TTC549 (cell line): Measurements from ENCODE around the gene F10.
"Not testable (repeated sequence)": the region's sequence is repeated elsewhere in the genome, so short reads cannot be mapped to it uniquely, and the experiment has no call there.

ENCODE experiments used
- FAIRE-seq: peaks from 2 replicates; lab custom pipeline; 2012; peaks lifted over from hg19 to GRCh38; lab: Jason Lieb, UNC

Gene F10

DNA sequence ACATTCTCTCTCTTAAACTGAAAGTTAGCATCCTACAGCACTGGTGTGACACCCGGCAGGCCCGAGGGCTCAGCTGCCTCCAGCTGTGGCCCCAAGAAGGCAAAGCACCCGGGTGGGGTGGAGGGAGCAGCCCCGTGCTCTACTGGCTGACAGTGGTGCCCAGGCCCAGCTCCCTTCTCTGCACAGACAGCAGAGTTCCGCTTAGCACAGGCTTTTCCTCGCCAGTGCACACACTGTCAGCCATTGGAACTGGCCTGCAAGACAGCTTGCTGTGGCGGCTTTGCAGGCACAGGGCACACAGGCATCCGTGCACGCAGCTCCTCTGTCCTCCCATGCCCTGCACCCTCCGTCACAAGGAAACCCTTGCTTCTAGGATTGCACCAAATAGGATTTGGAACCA is 20.3 kb upstream of the F10 start:
- not testable (repeated sequence) for FAIRE-seq

DNA sequence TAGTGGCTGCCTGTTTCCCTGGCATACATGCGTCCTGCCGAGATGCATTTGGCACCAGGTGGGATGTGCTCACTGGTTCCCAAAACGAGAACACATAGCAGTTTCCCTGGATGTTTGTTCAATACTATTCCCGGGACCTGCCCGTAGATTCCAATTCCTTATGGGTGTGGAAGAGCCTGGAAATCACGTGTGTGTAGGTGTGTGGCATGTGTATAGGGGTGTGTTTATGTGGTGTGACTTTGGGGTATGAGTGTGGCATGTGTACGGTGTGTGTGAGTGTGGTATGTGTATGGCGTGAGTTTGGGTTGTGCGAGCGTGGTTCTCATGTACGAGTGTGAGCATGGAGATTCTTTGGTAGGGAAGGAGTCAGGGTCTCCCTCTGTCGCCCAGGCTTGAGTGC is 19.9 kb upstream of the F10 start:
- FAIRE-seq = no peak

- FAIRE-seq = no peak
These were observed 19.0 kb upstream of the F10 start for GRCh38 chr13:113103646-113104045.

GRCh38 chr13:113105032-113105920 is 17.3 kb upstream of the F10 start, which contains the start of gene F7:
Gene F7, plus strand, starts transcription at chr13:113105791. Its CDS starts 51 bp downstream, at chr13:113105842.
- FAIRE-seq = no peak

- FAIRE-seq = no peak
These were observed 16.6 kb upstream of the F10 start for GRCh38 chr13:113105921-113106452.

GRCh38 chr13:113106711-113107351 is 15.8 kb upstream of the F10 start:
- no peak for FAIRE-seq

DNA sequence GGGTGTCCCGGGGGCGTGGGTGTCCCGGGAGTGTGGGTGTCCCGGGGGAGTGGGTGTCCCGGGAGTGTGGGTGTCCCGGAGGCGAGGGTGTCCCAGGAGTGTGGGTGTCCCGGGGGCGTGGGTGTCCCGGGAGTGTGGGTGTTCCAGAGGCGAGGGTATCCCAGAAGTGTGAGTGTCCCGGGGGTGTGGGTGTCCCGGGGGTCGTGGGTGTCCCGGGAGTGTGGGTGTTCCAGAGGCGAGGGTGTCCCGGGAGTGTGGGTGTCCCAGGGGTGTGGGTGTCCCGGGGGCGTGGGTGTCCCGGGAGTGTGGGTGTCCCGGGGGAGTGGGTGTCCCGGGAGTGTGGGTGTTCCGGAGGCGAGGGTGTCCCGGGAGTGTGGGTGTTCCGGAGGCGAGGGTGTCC is 14.1 kb upstream of the F10 start:
- FAIRE-seq = not testable (repeated sequence)

- FAIRE-seq = no peak
These were observed 13.2 kb upstream of the F10 start for GRCh38 chr13:113109151-113110047.

- FAIRE-seq = no peak
These were observed 12.3 kb upstream of the F10 start for GRCh38 chr13:113110048-113110851.

DNA sequence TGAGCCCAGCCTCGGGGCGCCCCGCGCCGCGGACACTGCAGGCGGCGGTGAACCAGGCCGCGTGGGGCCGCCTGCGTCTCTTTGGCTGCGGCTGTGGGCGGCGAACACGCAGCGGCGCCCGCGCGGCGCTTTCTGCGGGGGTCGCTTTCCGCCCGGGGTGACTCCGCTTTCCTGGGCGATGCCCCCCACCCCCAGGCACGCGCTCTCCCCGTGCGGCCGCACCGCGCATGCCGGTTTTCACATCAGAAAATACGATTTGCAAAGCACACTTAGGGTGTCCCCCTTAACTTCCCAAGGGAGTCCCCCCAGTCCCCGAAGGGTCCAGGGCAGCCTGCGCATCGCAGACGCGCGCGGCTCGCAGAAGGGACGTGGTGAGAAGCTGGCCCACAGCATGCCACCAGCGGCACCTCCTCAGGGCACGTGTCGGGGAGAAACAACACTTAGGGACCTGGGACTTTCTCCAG is 11.7 kb upstream of the F10 start:
- FAIRE-seq = no peak

- FAIRE-seq = not testable (repeated sequence)
These were observed 10.8 kb upstream of the F10 start for GRCh38 chr13:113111821-113112220.

DNA sequence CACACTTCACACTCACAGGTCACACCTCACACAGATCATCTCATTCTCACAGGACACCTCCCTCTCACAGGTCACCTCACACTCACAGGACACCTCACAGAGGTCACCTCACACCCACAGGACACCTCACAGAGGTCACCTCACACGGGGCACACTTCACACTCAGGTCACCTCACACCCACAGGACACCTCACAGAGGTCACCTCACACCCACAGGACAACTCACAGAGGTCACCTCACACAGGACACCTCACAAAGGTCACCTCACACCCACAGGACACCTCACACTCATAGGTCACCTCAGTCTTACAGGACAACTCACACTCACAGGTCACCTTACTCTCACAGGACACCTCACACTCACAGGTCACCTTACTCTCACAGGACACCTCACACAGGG is 10.1 kb upstream of the F10 start:
- not testable (repeated sequence) for FAIRE-seq

DNA sequence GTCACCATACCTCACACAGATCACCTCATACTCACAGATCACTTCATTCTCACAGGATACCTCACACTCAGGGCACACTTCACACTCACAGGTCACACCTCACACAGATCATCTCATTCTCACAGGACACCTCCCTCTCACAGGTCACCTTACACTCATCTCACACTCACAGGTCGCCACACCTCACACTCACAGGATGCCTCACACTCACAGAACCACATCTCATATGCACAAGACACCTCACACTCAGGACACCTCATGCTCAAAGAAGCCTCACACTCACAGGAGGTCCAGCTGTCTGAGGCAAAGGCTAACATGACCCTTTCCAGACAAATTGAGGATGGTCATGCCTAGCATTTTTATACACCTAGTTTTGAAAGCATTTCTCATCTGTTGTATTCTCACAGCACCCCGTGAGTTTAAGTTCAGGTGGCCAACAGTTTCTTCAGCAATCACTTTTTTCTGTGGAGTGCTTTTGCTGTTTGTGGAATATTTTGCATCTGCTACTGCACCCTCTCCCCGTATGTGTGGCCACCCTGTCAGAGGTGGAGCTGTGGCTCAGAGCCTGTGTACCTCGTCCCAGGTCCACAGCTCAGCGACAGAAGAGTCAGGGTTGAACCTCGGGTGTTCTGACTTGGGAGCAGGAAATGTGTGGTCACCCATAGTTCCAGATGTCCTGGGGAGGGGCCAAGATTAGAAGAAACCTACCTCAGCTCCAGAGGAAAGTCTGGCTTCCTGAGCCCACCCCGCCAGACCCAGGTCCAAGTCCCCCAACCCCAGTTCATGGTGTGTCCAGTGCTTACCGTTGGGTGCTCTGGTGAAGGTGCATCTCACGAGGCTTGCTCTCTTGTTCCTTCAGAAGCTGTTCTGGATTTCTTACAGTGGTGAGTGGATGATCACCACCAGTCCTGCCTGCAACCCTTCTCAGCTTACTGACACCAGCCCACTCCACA is 9.4 kb upstream of the F10 start:
- FAIRE-seq = no peak

- FAIRE-seq = no peak
These were observed 8.7 kb upstream of the F10 start for GRCh38 chr13:113113846-113114271.

- FAIRE-seq = no peak
These were observed 7.9 kb upstream of the F10 start for GRCh38 chr13:113114511-113115362.

DNA sequence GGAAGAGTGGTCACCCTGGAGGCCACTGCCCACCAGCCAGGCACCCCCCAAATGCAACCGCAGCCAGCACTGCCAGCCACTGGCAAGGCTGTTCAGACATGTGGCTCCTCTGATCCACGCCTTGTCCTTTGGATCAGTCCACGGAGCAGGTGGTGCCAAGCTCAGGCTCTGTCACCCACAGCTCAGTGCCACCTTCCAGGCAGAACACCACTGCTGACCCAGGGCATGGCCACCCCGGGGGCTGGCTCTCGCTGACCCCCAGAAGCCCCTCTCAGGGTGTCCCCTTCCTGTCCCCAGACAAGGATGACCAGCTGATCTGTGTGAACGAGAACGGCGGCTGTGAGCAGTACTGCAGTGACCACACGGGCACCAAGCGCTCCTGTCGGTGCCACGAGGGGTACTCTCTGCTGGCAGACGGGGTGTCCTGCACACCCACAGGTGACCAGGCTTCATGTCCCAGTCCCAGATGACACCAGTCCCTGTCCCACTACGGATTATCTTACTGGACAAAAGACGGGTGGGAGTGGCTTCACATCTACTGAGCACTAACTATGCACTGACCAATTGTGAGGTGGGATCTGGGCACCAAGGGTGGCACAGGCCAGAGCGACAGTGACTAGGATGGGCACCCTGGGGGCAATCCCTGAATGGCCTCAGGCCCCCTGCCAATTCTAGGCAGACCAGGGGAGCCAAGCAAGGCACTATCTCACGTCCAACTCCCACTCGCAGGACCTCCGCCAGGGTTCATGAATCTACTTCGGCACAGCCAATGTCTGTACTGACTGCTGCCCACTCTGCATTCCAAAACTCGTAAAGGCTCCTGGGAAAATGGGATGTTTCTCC is 7.0 kb upstream of the F10 start:
- FAIRE-seq = no peak

- no peak for FAIRE-seq
These were observed 6.3 kb upstream of the F10 start for GRCh38 chr13:113116206-113116800.

DNA sequence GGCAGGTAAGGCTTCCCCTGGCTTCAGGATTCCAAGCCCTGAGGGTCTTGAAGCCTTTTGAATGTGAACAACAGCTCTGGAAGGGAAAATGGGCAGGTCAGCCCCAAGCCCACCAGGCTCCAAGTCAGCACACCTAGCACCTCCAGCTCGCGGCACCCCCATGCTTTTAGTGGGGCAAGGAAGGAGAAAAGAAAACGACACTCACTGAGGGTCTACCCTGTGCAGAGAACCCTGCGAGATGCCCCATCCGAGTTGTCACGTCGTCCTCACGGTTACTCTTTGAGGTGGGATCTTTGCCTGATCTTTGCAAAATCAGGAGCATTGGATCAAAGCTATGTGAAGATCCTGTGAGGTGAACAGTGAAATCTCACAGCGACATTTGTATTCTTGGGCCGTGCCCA is 5.7 kb upstream of the F10 start:
- FAIRE-seq = no peak
